ENCODE measurements around the gene KRT20. TPM values are rescaled to one million over a fixed set of nuclear protein-coding genes. Genes with fewer than 3 reads are reported as not detected.

KRT20 gene
- total RNA-seq, 4 donors from 2014 or later: 207 to 797 (median 735) TPM

DNA sequence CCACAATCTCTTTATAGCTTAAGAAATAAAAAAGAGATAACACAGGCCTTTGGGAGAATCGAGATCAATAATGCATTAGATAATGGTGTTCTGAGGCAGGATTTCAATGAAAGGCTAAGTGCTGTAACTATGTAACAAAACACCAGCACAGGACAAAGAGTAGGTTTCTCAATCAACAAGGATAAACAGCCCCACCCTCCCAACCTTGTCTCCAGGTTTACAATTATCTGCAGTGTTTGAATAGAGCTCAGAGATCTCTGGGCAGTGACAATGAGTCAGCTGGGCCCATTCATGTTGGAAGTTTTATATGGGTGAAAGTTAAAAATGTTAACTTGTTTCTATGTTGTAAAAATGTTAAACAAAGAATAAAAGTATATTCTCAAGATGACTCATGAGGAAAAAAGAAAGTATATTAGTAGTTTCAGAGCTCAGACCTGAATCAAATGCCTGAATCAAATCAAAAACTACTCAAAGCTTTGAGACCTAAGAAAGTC is 17.0 kb upstream of the KRT20 start:
- Histone ChIP-seq H3K36me3 (no peaks in the 10 kb centered on the region), H3K9me3 (no peaks in the 10 kb centered on the region), H3K4me3 (peak overlapping the region in 1 of 4 donors; percentile 30), H3K4me1 (peaks cover 3 to 29% (median 22%) of the 10 kb centered on the region in 4 donors), H3K27ac (peak overlapping the region; percentile 81 to 90 (median 85)), H3K27me3 (no peaks in the 10 kb centered on the region)
- peak; percentile 73 for DNase-seq
- TF ChIP-seq, protein P1, sequence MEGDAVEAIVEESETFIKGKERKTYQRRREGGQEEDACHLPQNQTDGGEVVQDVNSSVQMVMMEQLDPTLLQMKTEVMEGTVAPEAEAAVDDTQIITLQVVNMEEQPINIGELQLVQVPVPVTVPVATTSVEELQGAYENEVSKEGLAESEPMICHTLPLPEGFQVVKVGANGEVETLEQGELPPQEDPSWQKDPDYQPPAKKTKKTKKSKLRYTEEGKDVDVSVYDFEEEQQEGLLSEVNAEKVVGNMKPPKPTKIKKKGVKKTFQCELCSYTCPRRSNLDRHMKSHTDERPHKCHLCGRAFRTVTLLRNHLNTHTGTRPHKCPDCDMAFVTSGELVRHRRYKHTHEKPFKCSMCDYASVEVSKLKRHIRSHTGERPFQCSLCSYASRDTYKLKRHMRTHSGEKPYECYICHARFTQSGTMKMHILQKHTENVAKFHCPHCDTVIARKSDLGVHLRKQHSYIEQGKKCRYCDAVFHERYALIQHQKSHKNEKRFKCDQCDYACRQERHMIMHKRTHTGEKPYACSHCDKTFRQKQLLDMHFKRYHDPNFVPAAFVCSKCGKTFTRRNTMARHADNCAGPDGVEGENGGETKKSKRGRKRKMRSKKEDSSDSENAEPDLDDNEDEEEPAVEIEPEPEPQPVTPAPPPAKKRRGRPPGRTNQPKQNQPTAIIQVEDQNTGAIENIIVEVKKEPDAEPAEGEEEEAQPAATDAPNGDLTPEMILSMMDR (IDR thresholded peaks at IDR 0.05): no peak
- TF ChIP-seq EP300 (IDR thresholded peaks at IDR 0.05; ENCODE audit: low read depth) (peak; percentile 78), POLR2A (IDR thresholded peaks at IDR 0.05) (no peak), POLR2AphosphoS5 (IDR thresholded peaks at IDR 0.05) (peak in 2 of 3 donors; percentile 50 to 81)
- 26 to 77% methylated on average over 1 of the region's 1 CpG for WGBS, 2 donors (ENCODE audit: low coverage in 1 of 2)
- intact Hi-C loops (cut with DNase I; ENCODE audit: low total_unique reads): loop anchor here (10.0 kb wide), 1 partner anchor 763 kb away; no protein-coding TSS in a partner anchor
- in situ Hi-C loops (cut with MboI; ENCODE audit: low pct_ligation_motif_present in 1 of 4, low pct_unique_long_range_greater_than_20kb in 1 of 4, low sequenced_read_pairs in 3 of 4): loop anchor here (10.0 to 25.0 kb wide), 5 partner anchors 635 to 763 kb away; partner anchors contain the start of gene KRT19 (in 1 of the 4)

DNA sequence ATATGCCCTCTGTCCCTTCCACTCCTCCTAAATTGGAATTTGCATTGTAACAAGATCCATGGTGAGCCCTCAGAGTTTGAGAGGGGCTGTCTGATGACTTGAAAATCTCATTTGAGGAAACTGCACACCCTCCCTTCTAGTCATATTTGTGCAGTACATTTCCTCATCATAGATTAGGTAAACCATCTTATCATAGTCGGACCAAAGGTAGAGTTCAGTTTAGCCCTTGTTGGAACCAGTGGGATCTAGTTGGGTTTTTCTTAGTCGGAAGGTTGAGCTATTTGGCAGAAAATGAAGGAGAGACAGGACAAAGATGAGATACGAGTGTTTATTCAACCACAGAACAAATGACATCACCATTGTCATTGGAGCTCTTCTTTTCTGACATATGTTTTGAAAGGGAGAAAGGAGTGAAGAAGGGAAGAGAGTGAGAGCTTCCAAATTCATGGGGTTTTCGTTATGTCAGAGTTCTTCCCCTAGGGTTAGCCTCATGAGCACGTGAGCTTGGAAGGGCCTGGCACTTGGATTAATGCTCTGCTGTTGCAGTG is 15.8 kb upstream of the KRT20 start:
- Histone ChIP-seq H3K27me3 (no peaks in the 10 kb centered on the region), H3K4me3 (no peak overlapping the region), H3K27ac (peak overlapping the region; percentile 79 to 86 (median 82)), H3K36me3 (no peaks in the 10 kb centered on the region), H3K4me1 (peaks cover 3 to 29% (median 22%) of the 10 kb centered on the region in 4 donors), H3K9me3 (no peaks in the 10 kb centered on the region)
- WGBS, 2 donors (ENCODE audit: low coverage in 1 of 2): 60 to 72% methylated on average over 3 to 5 of the region's 5 CpGs
- TF ChIP-seq EP300 (IDR thresholded peaks at IDR 0.05; ENCODE audit: low read depth) (peak; percentile 55), POLR2A (IDR thresholded peaks at IDR 0.05) (no peak), POLR2AphosphoS5 (IDR thresholded peaks at IDR 0.05) (peak in 2 of 3 donors; percentile 21 to 22)
- intact Hi-C loops (cut with DNase I; ENCODE audit: low total_unique reads): loop anchor here (10.0 kb wide), 1 partner anchor 764 kb away; no protein-coding TSS in a partner anchor
- no peak for DNase-seq
- in situ Hi-C loops (cut with MboI; ENCODE audit: low pct_ligation_motif_present in 1 of 4, low pct_unique_long_range_greater_than_20kb in 1 of 4, low sequenced_read_pairs in 3 of 4): loop anchor here (10.0 to 25.0 kb wide), 5 partner anchors 636 to 764 kb away; partner anchors contain the start of gene KRT19 (in 1 of the 4)

DNA sequence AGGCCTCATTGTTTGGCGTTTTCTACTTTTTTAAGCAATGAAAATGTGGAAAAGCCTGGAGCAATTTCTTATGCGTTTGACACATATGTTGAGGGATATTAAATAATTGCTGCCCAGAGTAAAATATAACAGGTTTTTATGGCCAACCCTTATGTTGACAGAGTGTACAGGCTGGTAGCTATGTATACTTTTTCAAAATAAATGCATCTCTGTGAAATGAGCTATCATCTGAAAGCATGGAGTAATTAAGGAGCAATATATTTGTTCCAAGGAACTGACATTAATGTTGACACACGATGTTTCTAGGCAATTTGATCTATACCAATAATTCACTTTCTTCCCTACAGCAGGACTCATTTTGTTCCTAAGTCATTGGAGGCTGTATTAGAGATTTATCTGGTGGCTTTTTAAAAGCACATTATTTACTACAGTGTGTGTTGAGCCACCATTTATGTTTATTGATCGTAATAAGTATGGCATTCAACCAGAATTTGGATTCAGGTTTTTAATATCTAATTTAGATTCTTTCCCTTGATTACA is 11.9 kb upstream of the KRT20 start:
- Histone ChIP-seq H3K36me3 (no peaks in the 10 kb centered on the region), H3K27me3 (no peaks in the 10 kb centered on the region), H3K4me1 (peaks cover 0 to 13% (median 8%) of the 10 kb centered on the region in 4 donors), H3K9me3 (no peaks in the 10 kb centered on the region), H3K4me3 (no peak overlapping the region), H3K27ac (no peak overlapping the region)
- DNase-seq: no peak
- intact Hi-C loops (cut with DNase I; ENCODE audit: low total_unique reads) (no loop called here), in situ Hi-C loops (cut with MboI; ENCODE audit: low pct_ligation_motif_present in 1 of 4, low pct_unique_long_range_greater_than_20kb in 1 of 4, low sequenced_read_pairs in 3 of 4) (no loop called here)
- TF ChIP-seq POLR2A (IDR thresholded peaks at IDR 0.05): no peak
- no peak for TF ChIP-seq EP300 (IDR thresholded peaks at IDR 0.05; ENCODE audit: low read depth)
- TF ChIP-seq, protein P1 (IDR thresholded peaks at IDR 0.05): no peak
- WGBS, 2 donors (ENCODE audit: low coverage in 1 of 2): 67 to 69% methylated on average over 4 of the region's 4 CpGs

DNA sequence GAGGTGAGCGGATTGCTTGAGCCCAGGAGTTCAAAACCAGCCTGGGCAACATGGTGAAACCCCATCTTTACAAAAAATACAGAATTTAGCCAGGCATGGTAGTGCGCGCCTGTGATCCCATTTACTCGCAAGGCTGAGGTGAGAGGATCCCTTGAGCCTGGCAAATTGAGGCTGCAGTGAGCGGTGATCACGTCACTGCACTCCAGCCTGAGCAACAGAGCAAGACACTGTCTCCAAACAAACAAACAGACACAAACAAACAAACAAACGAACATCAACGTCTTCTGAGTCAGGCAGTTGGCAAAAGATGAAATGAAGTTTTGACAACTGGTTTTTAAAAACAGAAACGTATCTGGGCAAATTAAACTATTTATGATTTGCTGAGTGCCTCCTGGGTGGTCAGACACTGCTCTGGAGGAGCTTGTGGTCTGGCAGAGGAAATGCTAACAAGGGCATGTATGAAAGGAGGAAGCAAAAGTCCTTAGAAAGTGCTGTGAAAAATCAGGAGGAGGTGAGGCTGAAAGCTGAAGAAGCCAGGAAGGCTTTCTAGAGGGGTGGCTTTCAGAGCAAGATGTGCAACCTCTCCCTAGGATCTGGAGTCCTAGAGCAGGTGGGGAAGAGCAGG is 10.2 kb upstream of the KRT20 start:
- intact Hi-C loops (cut with DNase I; ENCODE audit: low total_unique reads) (no loop called here), in situ Hi-C loops (cut with MboI; ENCODE audit: low pct_ligation_motif_present in 1 of 4, low pct_unique_long_range_greater_than_20kb in 1 of 4, low sequenced_read_pairs in 3 of 4) (no loop called here)
- WGBS, 2 donors (ENCODE audit: low coverage in 1 of 2): 62 to 69% methylated on average over 8 to 9 of the region's 9 CpGs
- H3K36me3 ChIP-seq: no peaks in the 10 kb centered on the region
- H3K27me3 ChIP-seq: no peaks in the 10 kb centered on the region
- TF ChIP-seq POLR2AphosphoS5 (IDR thresholded peaks at IDR 0.05): no peak
- no peaks in the 10 kb centered on the region for H3K4me1 ChIP-seq
- no peak for DNase-seq
- no peaks in the 10 kb centered on the region for H3K9me3 ChIP-seq
- H3K27ac ChIP-seq: no peak overlapping the region
- no peak overlapping the region for H3K4me3 ChIP-seq

DNA sequence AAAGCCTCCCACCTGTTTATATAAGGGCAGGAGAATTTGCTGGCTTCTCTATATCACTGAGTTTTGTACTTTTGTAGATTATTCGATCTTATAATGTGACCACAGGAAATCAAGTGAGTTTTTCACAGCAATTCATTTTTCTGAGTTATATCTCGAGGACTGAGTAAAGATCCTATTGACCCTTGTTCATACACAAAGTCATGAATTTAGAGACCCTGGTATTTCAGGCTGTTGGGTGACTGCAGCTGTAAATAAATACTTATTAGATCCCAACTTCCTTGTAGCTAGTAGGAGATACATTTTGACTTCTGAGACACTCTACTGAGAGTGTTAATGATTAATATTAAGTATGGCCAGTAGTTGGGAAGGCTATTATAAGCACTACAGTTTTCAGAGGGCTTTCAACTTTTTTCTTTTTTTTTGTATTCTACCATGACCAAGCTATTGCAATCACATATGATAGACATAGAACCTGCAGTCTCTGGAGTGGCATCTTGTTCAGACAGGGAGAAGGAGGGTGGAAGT is 3.2 kb upstream of the KRT20 start:
- Histone ChIP-seq H3K27me3 (peaks cover 12% of the 10 kb centered on the region), H3K4me1 (peaks cover 0 to 8% (median 1%) of the 10 kb centered on the region in 4 donors), H3K36me3 (no peaks in the 10 kb centered on the region), H3K9me3 (no peaks in the 10 kb centered on the region), H3K4me3 (no peak overlapping the region), H3K27ac (no peak overlapping the region)
- 62 to 72% methylated on average over 2 of the region's 2 CpGs for WGBS, 2 donors (ENCODE audit: low coverage in 1 of 2)
- in situ Hi-C loops (cut with MboI; ENCODE audit: low pct_ligation_motif_present in 1 of 4, low pct_unique_long_range_greater_than_20kb in 1 of 4, low sequenced_read_pairs in 3 of 4) (no loop called here), intact Hi-C loops (cut with DNase I; ENCODE audit: low total_unique reads) (no loop called here)
- no peak for DNase-seq
- TF ChIP-seq EP300 (IDR thresholded peaks at IDR 0.05; ENCODE audit: low read depth) (no peak), POLR2AphosphoS5 (IDR thresholded peaks at IDR 0.05) (no peak), POLR2A (IDR thresholded peaks at IDR 0.05) (no peak)
- TF ChIP-seq, protein P1 (IDR thresholded peaks at IDR 0.05): no peak
